GM06990 (cell line): ENCODE measurements around the gene SLCO1B3.
A peak's percentile ranks its signal among the peaks of the same experiment; 100 is the strongest.

Source experiments
- DNase-seq: peaks from one replicate; pipeline ENCODE4 v3.0.0-alpha.2; 2011; ENCODE audit not compliant: insufficient read length; ENCODE audit errors: extremely low read depth
- H3K27me3 ChIP-seq: replicated peaks from 2 replicates; pipeline ENCODE4 v1.6.0; 2011; ENCODE audit warnings: low read length; ENCODE audit not compliant: control insufficient read depth, insufficient read depth
- H3K36me3 ChIP-seq: 2 replicates; pipeline ENCODE4 v1.5.1; 2011; ENCODE audit warnings: low read length; ENCODE audit not compliant: control insufficient read depth, insufficient read depth
- H3K4me3 ChIP-seq: replicated peaks from 2 replicates; pipeline ENCODE4 v1.5.1; 2011; ENCODE audit warnings: low read depth, mild to moderate bottlenecking, control low read depth, low read length
- TF ChIP-seq, protein P1 (sequence below): IDR thresholded peaks from 2 replicates; pipeline ENCODE4 v1.5.1; 2011; ENCODE audit warnings: low read length, control low read depth, mild to moderate bottlenecking, inconsistent platforms; ENCODE audit not compliant: insufficient read depth, poor library complexity, severe bottlenecking

The SLCO1B3 gene

DNA sequence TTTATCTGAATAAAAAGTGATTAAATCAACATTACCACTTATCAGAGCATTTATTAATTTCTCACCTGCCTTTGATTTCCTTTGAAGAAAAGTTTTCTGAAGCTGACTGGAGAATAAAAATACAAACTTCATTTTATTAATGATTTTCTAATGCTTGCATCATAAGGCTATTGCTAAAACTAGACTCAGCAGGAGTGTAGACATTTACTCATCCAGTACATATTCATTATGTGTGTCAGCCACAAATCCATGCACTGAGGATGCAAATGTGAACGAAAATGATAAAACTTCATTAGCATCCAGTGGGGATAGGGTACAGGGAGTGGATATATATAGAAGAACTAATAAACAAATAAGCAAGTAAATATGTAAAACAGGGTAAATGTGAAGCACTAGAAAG is 74.6 kb downstream of the SLCO1B3 start:
- no peak for DNase-seq
- Histone ChIP-seq H3K27me3 (no peaks in the 10 kb centered on the region), H3K4me3 (no peak overlapping the region), H3K36me3 (no peaks in the 10 kb centered on the region)
- TF ChIP-seq, protein P1, sequence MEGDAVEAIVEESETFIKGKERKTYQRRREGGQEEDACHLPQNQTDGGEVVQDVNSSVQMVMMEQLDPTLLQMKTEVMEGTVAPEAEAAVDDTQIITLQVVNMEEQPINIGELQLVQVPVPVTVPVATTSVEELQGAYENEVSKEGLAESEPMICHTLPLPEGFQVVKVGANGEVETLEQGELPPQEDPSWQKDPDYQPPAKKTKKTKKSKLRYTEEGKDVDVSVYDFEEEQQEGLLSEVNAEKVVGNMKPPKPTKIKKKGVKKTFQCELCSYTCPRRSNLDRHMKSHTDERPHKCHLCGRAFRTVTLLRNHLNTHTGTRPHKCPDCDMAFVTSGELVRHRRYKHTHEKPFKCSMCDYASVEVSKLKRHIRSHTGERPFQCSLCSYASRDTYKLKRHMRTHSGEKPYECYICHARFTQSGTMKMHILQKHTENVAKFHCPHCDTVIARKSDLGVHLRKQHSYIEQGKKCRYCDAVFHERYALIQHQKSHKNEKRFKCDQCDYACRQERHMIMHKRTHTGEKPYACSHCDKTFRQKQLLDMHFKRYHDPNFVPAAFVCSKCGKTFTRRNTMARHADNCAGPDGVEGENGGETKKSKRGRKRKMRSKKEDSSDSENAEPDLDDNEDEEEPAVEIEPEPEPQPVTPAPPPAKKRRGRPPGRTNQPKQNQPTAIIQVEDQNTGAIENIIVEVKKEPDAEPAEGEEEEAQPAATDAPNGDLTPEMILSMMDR = no peak

DNA sequence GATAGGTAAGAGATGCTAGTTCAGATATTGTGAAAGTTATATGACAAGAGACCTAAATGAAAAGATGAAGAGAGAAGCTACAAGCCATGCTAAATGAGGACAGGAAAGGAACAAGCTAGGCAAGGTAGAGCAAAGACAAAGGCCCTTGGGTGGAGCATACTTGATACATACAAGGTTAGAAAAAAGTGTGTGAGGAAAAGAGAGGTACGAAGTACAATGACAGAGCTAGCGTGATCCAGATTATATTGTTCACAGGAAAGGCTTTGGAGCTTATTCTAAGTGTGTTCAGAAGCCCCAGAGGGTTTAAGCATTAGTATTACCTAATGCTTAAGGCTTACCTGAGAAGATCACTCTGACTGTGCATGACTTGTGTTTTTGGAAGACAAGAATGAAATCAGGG is 75.0 kb downstream of the SLCO1B3 start:
- no peaks in the 10 kb centered on the region for H3K36me3 ChIP-seq
- TF ChIP-seq, protein P1 = no peak
- no peak for DNase-seq
- no peaks in the 10 kb centered on the region for H3K27me3 ChIP-seq
- H3K4me3 ChIP-seq = no peak overlapping the region

DNA sequence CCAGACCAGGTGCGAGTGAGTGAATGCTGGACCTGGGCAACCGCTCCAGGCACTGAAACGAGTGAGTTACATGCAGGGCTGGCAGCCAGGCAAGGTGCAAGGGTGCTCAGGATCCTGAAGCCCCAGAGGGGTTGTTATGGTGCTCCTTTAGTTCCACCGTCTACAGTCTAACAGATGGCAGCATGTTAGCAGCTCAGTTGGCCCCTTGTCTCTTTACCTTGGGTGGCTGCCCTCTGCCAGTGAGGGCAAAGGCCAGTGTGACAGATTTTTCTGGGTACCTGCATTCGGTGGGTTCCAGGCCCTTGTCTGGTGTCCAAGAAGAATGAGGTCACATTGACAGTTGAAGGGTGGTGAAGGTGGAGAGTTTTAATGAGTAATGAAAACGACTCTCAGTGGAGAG is 106.8 kb downstream of the SLCO1B3 start:
- TF ChIP-seq, protein P1 = no peak
- no peak overlapping the region for H3K4me3 ChIP-seq
- H3K36me3 ChIP-seq = no peaks in the 10 kb centered on the region

DNA sequence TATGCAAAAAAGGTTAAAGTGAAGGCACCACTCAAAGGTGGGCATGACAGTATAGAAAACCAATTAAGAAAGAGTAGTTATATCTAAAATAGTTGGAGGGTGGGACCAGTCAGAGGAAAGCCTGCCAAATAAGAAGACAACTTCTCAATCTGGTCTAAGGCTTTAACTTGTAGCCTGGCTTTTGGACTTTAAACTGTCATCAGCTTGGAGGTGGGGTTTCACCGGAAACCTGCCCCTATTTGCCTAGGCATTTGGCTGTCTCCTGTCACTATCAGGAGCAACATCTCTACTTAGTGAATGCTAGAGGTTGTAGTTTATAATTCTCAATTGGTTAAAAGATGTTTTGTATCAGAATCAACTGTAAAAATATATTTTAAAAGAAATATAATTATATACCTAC is 107.3 kb downstream of the SLCO1B3 start:
- H3K4me3 ChIP-seq = no peak overlapping the region
- DNase-seq = no peak
- TF ChIP-seq, protein P1 = no peak
- H3K27me3 ChIP-seq = no peaks in the 10 kb centered on the region
- no peaks in the 10 kb centered on the region for H3K36me3 ChIP-seq

More for the DNA sequence above, 106.8 kb downstream of the SLCO1B3 start:
- DNase-seq = no peak
- H3K27me3 ChIP-seq = no peaks in the 10 kb centered on the region

DNA sequence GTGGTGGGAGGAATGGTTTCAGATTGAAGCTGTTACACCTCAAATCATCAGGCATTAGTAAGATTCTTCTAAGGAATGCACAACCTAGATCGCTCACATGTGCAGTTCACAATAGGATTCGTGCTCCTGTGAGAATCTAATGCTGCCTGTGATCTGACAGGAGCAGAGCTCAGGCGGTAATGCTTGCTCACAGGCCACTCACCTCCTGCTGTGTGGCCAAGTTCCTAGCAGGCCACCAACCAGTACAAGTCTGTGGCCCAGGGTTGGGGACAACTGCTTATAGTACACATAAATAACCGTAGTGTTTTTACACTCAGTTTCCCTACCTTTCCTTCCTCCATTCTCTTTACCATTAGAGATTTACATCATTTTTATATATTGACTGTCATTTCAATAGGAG is 121.4 kb downstream of the SLCO1B3 start:
- TF ChIP-seq, protein P1 = no peak
- Histone ChIP-seq H3K4me3 (no peak overlapping the region), H3K27me3 (no peaks in the 10 kb centered on the region), H3K36me3 (no peaks in the 10 kb centered on the region)
- DNase-seq = no peak

DNA sequence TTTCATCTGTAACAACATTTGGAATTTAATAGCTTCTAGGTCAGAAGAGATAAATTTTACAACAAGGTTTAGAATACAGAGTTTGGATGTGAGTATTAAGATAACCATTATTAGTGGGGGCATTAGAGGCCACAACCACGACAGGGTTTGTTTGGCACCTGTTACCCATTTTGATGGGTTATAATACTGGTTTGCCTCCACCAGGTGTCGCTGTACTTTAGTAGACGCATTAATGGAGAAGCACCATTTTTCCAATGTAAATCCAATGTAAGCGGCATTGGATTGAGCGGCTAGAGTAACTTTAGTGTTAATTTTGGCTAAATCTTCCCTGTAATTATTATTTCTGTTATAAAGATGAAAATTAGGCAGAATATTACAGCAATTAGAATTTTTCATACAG is 136.2 kb downstream of the SLCO1B3 start:
- no peak overlapping the region for H3K4me3 ChIP-seq
- TF ChIP-seq, protein P1 = peak; percentile 49
- no peak for DNase-seq
- H3K36me3 ChIP-seq = no peaks in the 10 kb centered on the region
- no peaks in the 10 kb centered on the region for H3K27me3 ChIP-seq
